ELR (cell line): ENCODE measurements around the gene FAM151B.
A peak's percentile ranks its signal among the peaks of the same experiment; 100 is the strongest.
"Not testable (repeated sequence)": the region's sequence is repeated elsewhere in the genome, so short reads cannot be mapped to it uniquely, and the experiment has no call there.

Experiments used
- DNase-seq: peaks from one replicate; pipeline ENCODE4 v3.0.0-alpha.2; 2015; ENCODE audit warnings: low read depth

Gene FAM151B

GRCh38 chr5:80487829-80488721 lies at the start of gene FAM151B:
Gene FAM151B (plus strand): TSS chr5:80488100. CDS start chr5:80488124, 24 bp downstream.
- DNase-seq = peak; percentile 91

- no peak for DNase-seq
These were observed 49.2 kb upstream of the FAM151B start for GRCh38 chr5:80438739-80439138.

GRCh38 chr5:80439213-80439612 lies 48.7 kb upstream of the FAM151B start:
- no peak for DNase-seq

GRCh38 chr5:80442742-80443141 lies 45.2 kb upstream of the FAM151B start:
- DNase-seq = no peak

GRCh38 chr5:80453366-80453765 lies 34.5 kb upstream of the FAM151B start:
- DNase-seq = no peak

- no peak for DNase-seq
These were observed 24.6 kb upstream of the FAM151B start for GRCh38 chr5:80463269-80463668.

GRCh38 chr5:80466669-80467485 lies 21.0 kb upstream of the FAM151B start:
- DNase-seq = no peak

GRCh38 chr5:80468131-80468530 lies 19.8 kb upstream of the FAM151B start:
- DNase-seq = no peak

GRCh38 chr5:80470631-80471030 lies 17.3 kb upstream of the FAM151B start:
- DNase-seq = not testable (repeated sequence)

- DNase-seq = no peak
These were observed 13.0 kb upstream of the FAM151B start for GRCh38 chr5:80474929-80475328.

GRCh38 chr5:80479713-80480112 lies 8.2 kb upstream of the FAM151B start:
- no peak for DNase-seq

- no peak for DNase-seq
These were observed 7.5 kb upstream of the FAM151B start for GRCh38 chr5:80480354-80480753.

GRCh38 chr5:80481019-80481893 lies 6.6 kb upstream of the FAM151B start:
- peak; percentile 75 for DNase-seq

GRCh38 chr5:80482578-80482977 lies 5.3 kb upstream of the FAM151B start:
- DNase-seq = no peak

- DNase-seq = no peak
These were observed 4.2 kb upstream of the FAM151B start for GRCh38 chr5:80483636-80484232.

GRCh38 chr5:80487444-80487828 lies 464 bp upstream of the FAM151B start:
- DNase-seq = no peak

- no peak for DNase-seq
These were observed 3.4 kb downstream of the FAM151B start for GRCh38 chr5:80491296-80491695.

- DNase-seq = no peak
These were observed 4.8 kb downstream of the FAM151B start for GRCh38 chr5:80492741-80493140.

- DNase-seq = not testable (repeated sequence)
These were observed 5.5 kb downstream of the FAM151B start for GRCh38 chr5:80493443-80493842.

GRCh38 chr5:80495891-80496290 lies 8.0 kb downstream of the FAM151B start:
- DNase-seq = no peak

- DNase-seq = no peak
These were observed 14.9 kb downstream of the FAM151B start for GRCh38 chr5:80502800-80503199.

GRCh38 chr5:80503641-80504040 lies 15.7 kb downstream of the FAM151B start:
- no peak for DNase-seq
